ENCODE measurements around the gene CAB39.
A peak's percentile ranks its signal among the peaks of the same experiment; 100 is the strongest.

Gene CAB39

GRCh38 chr2:230787101-230787500 is 74.5 kb downstream of the CAB39 start:
- DNase-seq: no peak

- no peak for DNase-seq
Measured at GRCh38 chr2:230788554-230789175, 76.0 kb downstream of the CAB39 start.

- no peak for DNase-seq
Measured at GRCh38 chr2:230790981-230791380, 78.3 kb downstream of the CAB39 start.

DNA sequence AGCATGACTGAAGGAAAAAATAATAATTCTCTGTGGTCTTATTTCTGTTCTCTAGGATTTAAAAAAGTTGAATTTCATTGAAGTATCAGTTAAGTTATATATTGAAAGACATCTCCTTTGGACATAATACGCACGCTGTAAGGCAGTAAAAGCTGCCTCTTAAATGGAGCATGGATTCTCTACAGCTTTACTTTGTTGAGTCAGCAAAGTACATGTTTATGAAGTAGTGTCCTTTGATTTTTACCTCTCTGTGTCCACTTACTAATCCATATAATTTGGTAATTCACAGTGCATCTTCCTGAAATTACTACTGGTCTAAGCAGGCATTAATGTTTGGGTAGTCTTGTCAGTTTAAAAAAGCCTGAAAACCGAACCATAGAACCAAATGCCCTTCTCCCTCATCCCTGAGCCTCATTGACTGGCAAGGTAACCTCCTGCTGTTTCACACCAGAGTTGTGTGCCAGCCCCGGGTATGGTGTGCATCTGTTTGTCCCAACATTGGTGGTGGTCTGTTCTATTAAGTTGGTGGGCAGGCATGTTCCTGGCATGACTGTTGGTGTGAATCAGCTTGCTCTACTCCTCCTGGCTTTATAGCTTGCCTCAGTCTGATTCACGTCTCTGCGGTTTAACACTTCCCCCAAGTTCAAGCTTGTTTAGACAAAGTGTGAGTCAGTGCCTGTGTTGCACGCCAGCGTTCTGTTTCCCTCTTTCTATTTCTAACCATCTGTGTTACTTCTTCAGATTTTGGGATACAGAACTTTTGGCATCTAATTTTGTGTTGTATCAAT is 81.1 kb downstream of the CAB39 start:
- DNase-seq: no peak

- no peak for DNase-seq
Measured at GRCh38 chr2:230794497-230794896, 81.9 kb downstream of the CAB39 start.

DNA sequence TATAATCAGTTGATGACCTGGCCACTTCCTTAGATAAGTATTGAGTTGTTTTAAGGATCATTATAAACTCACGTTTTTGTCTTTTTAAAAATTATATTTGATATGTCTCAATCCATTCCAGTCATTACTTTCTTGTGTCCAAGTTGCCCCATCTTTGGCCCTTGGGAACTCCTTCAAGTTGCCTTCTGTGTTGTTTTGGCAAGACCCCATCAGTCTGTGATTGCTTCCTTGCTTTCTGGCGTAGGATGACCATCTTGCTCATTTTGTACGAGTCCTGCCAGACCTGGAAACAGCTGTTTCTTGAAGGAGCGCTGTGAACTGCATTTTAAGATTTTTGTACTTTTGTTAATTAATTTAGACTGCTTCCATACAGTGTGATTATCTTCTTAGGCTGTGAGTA is 83.2 kb downstream of the CAB39 start:
- DNase-seq: no peak

DNA sequence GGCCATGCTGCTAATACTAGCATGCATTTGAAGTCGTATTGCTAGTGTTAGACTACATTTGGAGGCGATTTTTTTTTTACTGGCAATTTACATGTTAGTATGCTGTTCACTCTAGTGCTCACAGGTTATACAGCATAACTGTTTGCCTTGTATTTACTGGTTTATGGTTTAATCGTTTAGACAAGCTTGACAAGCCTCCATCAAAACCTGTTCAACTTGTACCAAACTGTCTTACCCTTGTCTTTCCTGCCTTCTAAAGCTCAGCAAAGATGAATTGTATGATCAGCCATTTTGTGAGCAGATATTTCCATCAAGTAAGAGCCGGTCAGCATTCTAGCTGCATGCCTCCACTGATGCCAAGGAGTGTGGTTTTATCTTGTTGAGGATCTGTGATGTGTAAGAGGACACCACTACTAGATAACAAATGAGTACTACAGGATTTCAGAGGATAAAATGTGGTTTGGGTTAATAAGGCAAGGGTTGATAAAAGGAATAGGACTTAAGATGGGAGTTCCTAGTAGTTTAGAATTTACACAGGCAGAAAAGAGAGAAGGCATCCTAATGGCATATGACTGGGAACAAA is 83.7 kb downstream of the CAB39 start:
- no peak for DNase-seq

GRCh38 chr2:230797515-230798495 is 85.2 kb downstream of the CAB39 start:
- no peak for DNase-seq

- DNase-seq: peak; percentile 60
Measured at GRCh38 chr2:230798769-230799399, 86.2 kb downstream of the CAB39 start.

- no peak for DNase-seq
Measured at GRCh38 chr2:230805353-230806017, 92.8 kb downstream of the CAB39 start.

DNA sequence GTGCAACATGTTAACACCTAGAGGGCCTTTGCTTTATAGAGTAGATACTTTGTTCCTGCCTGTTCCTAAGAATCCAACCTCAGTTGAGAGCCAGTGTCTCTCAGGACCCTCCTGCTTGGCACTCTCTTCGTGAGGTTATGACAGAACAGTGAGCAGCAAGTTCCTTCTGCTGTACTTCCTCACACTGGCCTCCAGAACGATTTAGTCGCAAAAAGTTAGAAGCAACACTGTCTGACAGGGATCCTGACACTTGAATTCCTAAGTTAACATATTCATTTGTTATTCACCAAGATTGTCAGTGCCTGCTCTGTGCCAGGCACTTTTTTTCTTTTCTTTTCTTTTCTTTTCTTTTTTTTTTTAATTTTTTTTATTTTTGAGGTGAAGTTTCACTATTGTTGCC is 95.1 kb downstream of the CAB39 start:
- DNase-seq: no peak

GRCh38 chr2:230809015-230809414 is 96.4 kb downstream of the CAB39 start:
- no peak for DNase-seq

DNA sequence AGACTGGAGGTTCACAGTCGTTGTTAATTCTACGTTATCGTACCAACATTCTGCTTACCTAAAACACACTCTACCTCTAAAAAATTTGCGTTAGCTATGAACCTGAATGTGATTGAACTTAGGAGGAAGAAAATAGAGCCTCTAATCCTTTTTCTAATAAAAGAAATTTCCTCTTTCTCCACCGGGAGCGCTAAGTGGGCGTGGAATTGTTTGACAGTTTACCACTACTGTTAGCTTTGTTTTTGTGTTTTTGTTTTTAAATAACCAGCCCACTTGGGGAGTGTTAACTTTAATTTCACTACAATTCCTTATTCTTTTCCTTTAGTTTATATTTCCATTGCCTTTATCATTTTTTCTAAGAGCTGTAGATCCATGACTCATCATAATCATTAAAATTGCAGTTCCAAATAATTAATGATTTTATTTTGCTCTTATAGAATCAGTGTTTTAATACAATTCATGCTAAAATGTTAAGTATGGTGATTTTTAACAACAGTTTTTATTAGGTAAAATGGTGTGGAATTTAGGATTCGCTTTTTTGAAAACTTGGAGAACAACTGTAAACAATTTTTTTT is 97.1 kb downstream of the CAB39 start:
- no peak for DNase-seq

GRCh38 chr2:230811508-230811907 is 98.9 kb downstream of the CAB39 start:
- DNase-seq: no peak

DNA sequence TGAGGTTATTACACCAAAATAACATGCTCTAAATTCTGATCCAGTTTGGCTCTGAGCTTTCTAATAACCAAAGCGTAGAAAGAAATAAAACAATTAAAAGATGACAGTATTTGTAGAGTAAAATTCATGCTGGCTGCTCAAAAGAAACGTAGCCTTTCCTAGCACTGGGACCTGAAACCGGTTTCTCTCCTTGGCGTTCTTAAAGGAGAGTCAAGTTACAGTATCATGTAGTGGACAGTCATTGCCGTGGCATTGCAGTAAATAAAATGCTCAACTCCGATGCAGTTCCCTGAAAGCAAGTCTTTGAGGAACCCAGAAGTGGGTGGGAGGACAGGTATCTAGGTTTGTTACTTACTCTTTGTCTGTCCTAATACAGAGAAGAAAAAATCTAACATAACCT is 99.4 kb downstream of the CAB39 start:
- DNase-seq: no peak

- no peak for DNase-seq
Measured at GRCh38 chr2:230814616-230815015, 102.0 kb downstream of the CAB39 start.

DNA sequence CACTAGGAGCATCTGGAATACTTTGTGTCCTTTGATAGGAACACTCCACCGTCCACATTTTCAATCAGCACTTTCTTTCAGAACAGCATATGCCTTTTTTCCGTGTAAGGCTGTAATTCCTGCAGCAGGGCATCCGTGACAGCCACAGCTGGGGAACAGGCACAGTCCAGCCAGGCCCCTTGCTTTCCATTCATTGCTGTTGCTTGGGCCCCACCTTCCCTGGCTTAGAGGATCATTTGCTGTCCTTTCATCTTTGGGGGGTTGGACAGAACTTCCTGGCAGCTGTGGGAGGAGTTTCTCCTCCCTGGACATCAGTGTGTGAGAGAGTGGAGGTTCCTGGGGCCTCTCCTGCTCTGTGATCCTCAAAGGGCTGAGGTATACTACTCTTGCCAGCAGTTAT is 102.4 kb downstream of the CAB39 start:
- no peak for DNase-seq

DNA sequence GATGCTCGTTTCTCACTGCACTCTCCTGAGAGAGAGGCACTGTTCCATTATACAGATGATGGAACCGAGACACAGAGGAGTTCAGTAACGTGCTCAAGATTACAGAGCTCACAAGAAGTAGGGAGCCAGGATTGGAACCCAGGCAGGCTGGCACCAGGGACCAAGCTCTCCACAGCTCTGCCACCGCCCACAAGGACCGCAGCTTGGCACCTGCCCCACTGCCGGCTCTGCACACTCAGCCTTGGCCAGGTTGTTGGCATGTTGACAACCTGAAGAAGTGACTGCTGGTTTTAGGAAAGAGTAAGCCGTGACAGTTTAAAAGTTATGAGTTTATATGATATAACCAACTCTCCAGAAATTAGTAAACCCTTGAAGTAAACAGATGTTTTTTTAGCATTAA is 104.1 kb downstream of the CAB39 start:
- no peak for DNase-seq

DNA sequence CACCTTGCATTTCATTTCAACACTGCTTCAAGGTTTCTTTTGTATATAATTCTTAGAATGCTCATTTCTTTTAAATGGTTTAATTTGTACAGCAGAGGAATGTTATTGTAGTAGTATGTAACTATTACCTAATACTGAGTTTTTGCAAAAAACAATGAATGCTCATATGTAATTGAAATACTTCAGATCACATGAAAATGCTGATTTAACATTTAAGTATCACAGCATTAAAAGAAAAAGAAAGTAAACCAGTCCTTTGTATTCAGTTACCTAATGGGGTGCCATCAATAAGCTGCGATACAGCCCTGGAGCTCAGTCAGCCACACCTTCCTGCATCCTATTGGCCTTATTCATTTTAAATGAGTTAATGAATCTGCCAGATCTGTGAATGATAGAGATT is 106.8 kb downstream of the CAB39 start:
- DNase-seq: no peak

- no peak for DNase-seq
Measured at GRCh38 chr2:230821261-230821990, 108.8 kb downstream of the CAB39 start.

GRCh38 chr2:230821991-230822520 is 109.4 kb downstream of the CAB39 start:
- DNase-seq: no peak

Measured in RPMI8226 (cell line).